ENCODE data around the gene SLIT3. TPM values are rescaled to one million over a fixed set of nuclear protein-coding genes. Genes with fewer than 3 reads are reported as not detected.

Gene SLIT3
- total RNA-seq, 3 donors from 2014 or later (not counting 1 experiment from before 2014, with no cell fraction given) = 0.34 to 0.80 TPM; not detected in 1

GRCh38 chr5:169202969-169203368, 98.0 kb downstream of the SLIT3 start:
- Mint-ChIP-seq H3K4me3 (no peak overlapping the region), H3K9me3 (peaks cover 6 to 14% of the 10 kb centered on the region in 2 donors), H3K27me3 (ENCODE audit: low read depth in 2 of 2) (no peaks in the 10 kb centered on the region), H3K4me1 (no peaks in the 10 kb centered on the region), H3K27ac (no peak overlapping the region), H3K36me3 (no peaks in the 10 kb centered on the region)
- intact Hi-C loops (cut with micrococcal nuclease) = no loop called here
- ATAC-seq (no peak), DNase-seq (no peak)
- 74% methylated on average over 2 of the region's 3 CpGs for WGBS (ENCODE audit: insufficient coverage)
- Histone ChIP-seq H3K4me1 (ENCODE audit: control insufficient read depth, insufficient read depth, low read length) (no peaks in the 10 kb centered on the region), H3K4me3 (ENCODE audit: low read length) (no peak overlapping the region), H3K9me3 (ENCODE audit: control insufficient read depth, insufficient read depth, low read length) (no peaks in the 10 kb centered on the region), H3K36me3 (ENCODE audit: control insufficient read depth, insufficient read depth, low read length) (no peaks in the 10 kb centered on the region), H3K27ac (ENCODE audit: low read length) (no peak overlapping the region), H3K27me3 (ENCODE audit: control insufficient read depth, insufficient read depth, low read length) (no peaks in the 10 kb centered on the region)
- TF ChIP-seq CTCF (IDR thresholded peaks at IDR 0.05) = no peak

GRCh38 chr5:169201597-169201996, 99.3 kb downstream of the SLIT3 start:
- intact Hi-C loops (cut with micrococcal nuclease) = no loop called here
- peaks cover 0 to 1% of the 10 kb centered on the region in 2 donors for H3K27me3 Mint-ChIP-seq (ENCODE audit: low read depth in 2 of 2)
- Histone ChIP-seq H3K27me3 (ENCODE audit: control insufficient read depth, insufficient read depth, low read length) (no peaks in the 10 kb centered on the region), H3K9me3 (ENCODE audit: control insufficient read depth, insufficient read depth, low read length) (no peaks in the 10 kb centered on the region), H3K4me3 (ENCODE audit: low read length) (no peak overlapping the region), H3K4me1 (ENCODE audit: control insufficient read depth, insufficient read depth, low read length) (no peaks in the 10 kb centered on the region), H3K36me3 (ENCODE audit: control insufficient read depth, insufficient read depth, low read length) (no peaks in the 10 kb centered on the region), H3K27ac (ENCODE audit: low read length) (no peak overlapping the region)
- ATAC-seq = no peak
- no peaks in the 10 kb centered on the region for H3K36me3 Mint-ChIP-seq
- H3K4me1 Mint-ChIP-seq = no peaks in the 10 kb centered on the region
- no peak for DNase-seq
- no peak overlapping the region for H3K4me3 Mint-ChIP-seq
- no peak for TF ChIP-seq CTCF (IDR thresholded peaks at IDR 0.05)
- H3K9me3 Mint-ChIP-seq = peaks cover 3 to 12% of the 10 kb centered on the region in 2 donors
- H3K27ac Mint-ChIP-seq = no peak overlapping the region

GRCh38 chr5:169200125-169200778, 100.7 kb downstream of the SLIT3 start:
- no peak for ATAC-seq
- TF ChIP-seq CTCF (IDR thresholded peaks at IDR 0.05) = no peak
- 77% methylated on average over 6 of the region's 6 CpGs for WGBS (ENCODE audit: insufficient coverage)
- H3K27ac Mint-ChIP-seq = no peak overlapping the region
- H3K9me3 ChIP-seq (ENCODE audit: control insufficient read depth, insufficient read depth, low read length) = no peaks in the 10 kb centered on the region
- no peaks in the 10 kb centered on the region for H3K4me1 ChIP-seq (ENCODE audit: control insufficient read depth, insufficient read depth, low read length)
- intact Hi-C loops (cut with micrococcal nuclease) = no loop called here
- no peak overlapping the region for H3K4me3 ChIP-seq (ENCODE audit: low read length)
- no peak overlapping the region for H3K4me3 Mint-ChIP-seq
- no peaks in the 10 kb centered on the region for H3K4me1 Mint-ChIP-seq
- peaks cover 0 to 2% of the 10 kb centered on the region in 2 donors for H3K27me3 Mint-ChIP-seq (ENCODE audit: low read depth in 2 of 2)
- H3K36me3 ChIP-seq (ENCODE audit: control insufficient read depth, insufficient read depth, low read length) = no peaks in the 10 kb centered on the region
- no peak overlapping the region for H3K27ac ChIP-seq (ENCODE audit: low read length)
- no peak for DNase-seq
- H3K27me3 ChIP-seq (ENCODE audit: control insufficient read depth, insufficient read depth, low read length) = no peaks in the 10 kb centered on the region
- H3K9me3 Mint-ChIP-seq = peaks cover 3 to 12% of the 10 kb centered on the region in 2 donors
- H3K36me3 Mint-ChIP-seq = no peaks in the 10 kb centered on the region

GRCh38 chr5:169197343-169197742, 103.6 kb downstream of the SLIT3 start:
- intact Hi-C loops (cut with micrococcal nuclease) = no loop called here

More at GRCh38 chr5:169197343-169197742, 103.6 kb downstream of the SLIT3 start:
- H3K4me1 Mint-ChIP-seq = no peaks in the 10 kb centered on the region
- no peaks in the 10 kb centered on the region for H3K36me3 Mint-ChIP-seq
- 88% methylated on average over 1 of the region's 1 CpG for WGBS (ENCODE audit: insufficient coverage)
- no peak overlapping the region for H3K27ac Mint-ChIP-seq
- H3K9me3 ChIP-seq (ENCODE audit: control insufficient read depth, insufficient read depth, low read length) = no peaks in the 10 kb centered on the region
- TF ChIP-seq CTCF (IDR thresholded peaks at IDR 0.05) = no peak
- no peak overlapping the region for H3K4me3 ChIP-seq (ENCODE audit: low read length)
- no peak overlapping the region for H3K27ac ChIP-seq (ENCODE audit: low read length)
- no peaks in the 10 kb centered on the region for H3K4me1 ChIP-seq (ENCODE audit: control insufficient read depth, insufficient read depth, low read length)
- no peaks in the 10 kb centered on the region for H3K36me3 ChIP-seq (ENCODE audit: control insufficient read depth, insufficient read depth, low read length)
- ATAC-seq = no peak
- DNase-seq = no peak
- no peaks in the 10 kb centered on the region for H3K27me3 ChIP-seq (ENCODE audit: control insufficient read depth, insufficient read depth, low read length)
- peaks cover 0 to 2% of the 10 kb centered on the region in 2 donors for H3K27me3 Mint-ChIP-seq (ENCODE audit: low read depth in 2 of 2)
- peaks cover 0 to 2% of the 10 kb centered on the region in 2 donors for H3K9me3 Mint-ChIP-seq
- H3K4me3 Mint-ChIP-seq = no peak overlapping the region

All from natural killer cell (primary cell).